Kidney (tissue), 14 donors: ENCODE data around the gene TPM3. TPM values are rescaled to one million over a fixed set of nuclear protein-coding genes. Genes with fewer than 3 reads are reported as not detected.

Source experiments
- DNase-seq, 5 donors: peaks; one replicate each; pipeline ENCODE4 v3.0.0-alpha.2; 2013 to 2020
- FAIRE-seq: peaks from 2 replicates; lab custom pipeline; 2012; peaks lifted over from hg19 to GRCh38; lab: Jason Lieb, UNC
- H3K27ac ChIP-seq, 2 donors: one replicate each; pipeline ENCODE4 v1.7.0; 2013; ENCODE audit warnings: low read depth in 2 of 2, low read length in 2 of 2, inconsistent platforms in 1 of 2
- H3K27me3 ChIP-seq: one replicate; pipeline ENCODE4 v1.7.1; 2013; ENCODE audit warnings: low read length, inconsistent platforms; ENCODE audit not compliant: control insufficient read depth, insufficient read depth
- H3K36me3 ChIP-seq, 3 donors: one replicate each; pipeline versions ENCODE4 v1.7.0 to v1.7.1; 2013; ENCODE audit warnings: low read length in 3 of 3, control low read depth in 1 of 3, inconsistent platforms in 1 of 3; ENCODE audit not compliant: insufficient read depth in 3 of 3, control insufficient read depth in 2 of 3
- H3K4me1 ChIP-seq, 3 donors: one replicate each; pipeline versions ENCODE4 v1.7.0 to v1.7.1; 2013; ENCODE audit warnings: low read length in 3 of 3, inconsistent platforms in 1 of 3, low read depth in 1 of 3; ENCODE audit not compliant: control insufficient read depth in 2 of 3, insufficient read depth in 2 of 3
- H3K4me3 ChIP-seq, 3 donors: one replicate each; pipeline versions ENCODE4 v1.7.0 to v1.8.1; 2013; ENCODE audit warnings: low read length in 3 of 3, control low read depth in 1 of 3, inconsistent platforms in 1 of 3
- H3K9ac ChIP-seq, 3 donors: one replicate each; pipeline versions ENCODE4 v1.7.0 to v1.7.1; 2013; ENCODE audit warnings: low read length in 3 of 3, control low read depth in 1 of 3, inconsistent platforms in 1 of 3
- H3K9me3 ChIP-seq, 3 donors: one replicate each; pipeline versions ENCODE4 v1.7.0 to v1.7.1; 2013; ENCODE audit warnings: low read length in 3 of 3, control low read depth in 1 of 3, inconsistent platforms in 1 of 3; ENCODE audit not compliant: control insufficient read depth in 2 of 3, insufficient read depth in 1 of 3
- intact Hi-C: fragments of 100-400 bp; cut with DNase I; formaldehyde crosslinking; loops from one replicate; pipeline ENCODE4 v1.11.1; 2022
- polyA plus RNA-seq: library from polyadenylated mRNA; stranded (reverse); fragments of 350-450 nt; fragmentation: Illumina TruSeq; extraction: RNeasy Lipid Tissue Mini Kit (QIAGEN cat#74804); gene quantifications from one replicate; pipeline ENCODE4 v1.2.3, GENCODE V29; 2014; ENCODE audit warnings: low read depth, low replicate concordance; ENCODE audit not compliant: insufficient read depth
- total RNA-seq: library from RNA; stranded (reverse); fragmentation: NEBNext Ultra II Directional; extraction: Animal tissue kit (Norgen Biotek cat#: 25700); gene quantifications from one replicate; pipeline ENCODE4 v1.2.1, GENCODE V29; 2021
- TF ChIP-seq, protein P1 (sequence below): IDR thresholded peaks from 3 replicates; pipeline ENCODE4 v1.5.1; 2012; ENCODE audit warnings: mild to moderate bottlenecking, moderate library complexity, borderline replicate concordance; ENCODE audit not compliant: insufficient read depth; ENCODE audit errors: extremely low read depth
- donor health status: control.
- donor health status: control.
- donor health status: control.
- donor health status: control.
- donor health status: control.
- donor health status: DM: yes; HTN: yes; CAD: no.
- donor health status: Normal renal cell carcinoma (clear cell type).

TPM3 gene
- total and polyA plus RNA-seq, 2 donors from 2014 or later = 156 to 315 TPM

DNA sequence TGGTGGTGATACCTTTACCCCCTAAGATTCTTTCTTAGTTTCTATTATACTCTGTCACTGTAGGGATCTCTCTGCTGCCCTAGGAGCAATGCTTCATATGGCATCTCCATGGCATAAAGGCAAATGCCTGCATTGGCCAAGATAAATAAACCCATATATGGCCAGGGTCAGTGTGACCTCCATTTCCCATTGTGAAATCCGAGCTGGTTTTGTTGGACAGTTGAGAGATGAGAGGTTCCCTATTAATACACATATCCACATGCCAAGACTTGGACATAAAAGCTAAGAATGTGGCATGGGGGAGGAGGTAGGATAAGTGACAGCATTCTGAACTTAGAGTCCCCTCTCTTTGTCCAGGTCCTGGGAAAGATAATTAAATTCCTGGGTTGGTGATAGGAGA lies 1.4 kb downstream of the TPM3 start:
- TF ChIP-seq, protein P1, sequence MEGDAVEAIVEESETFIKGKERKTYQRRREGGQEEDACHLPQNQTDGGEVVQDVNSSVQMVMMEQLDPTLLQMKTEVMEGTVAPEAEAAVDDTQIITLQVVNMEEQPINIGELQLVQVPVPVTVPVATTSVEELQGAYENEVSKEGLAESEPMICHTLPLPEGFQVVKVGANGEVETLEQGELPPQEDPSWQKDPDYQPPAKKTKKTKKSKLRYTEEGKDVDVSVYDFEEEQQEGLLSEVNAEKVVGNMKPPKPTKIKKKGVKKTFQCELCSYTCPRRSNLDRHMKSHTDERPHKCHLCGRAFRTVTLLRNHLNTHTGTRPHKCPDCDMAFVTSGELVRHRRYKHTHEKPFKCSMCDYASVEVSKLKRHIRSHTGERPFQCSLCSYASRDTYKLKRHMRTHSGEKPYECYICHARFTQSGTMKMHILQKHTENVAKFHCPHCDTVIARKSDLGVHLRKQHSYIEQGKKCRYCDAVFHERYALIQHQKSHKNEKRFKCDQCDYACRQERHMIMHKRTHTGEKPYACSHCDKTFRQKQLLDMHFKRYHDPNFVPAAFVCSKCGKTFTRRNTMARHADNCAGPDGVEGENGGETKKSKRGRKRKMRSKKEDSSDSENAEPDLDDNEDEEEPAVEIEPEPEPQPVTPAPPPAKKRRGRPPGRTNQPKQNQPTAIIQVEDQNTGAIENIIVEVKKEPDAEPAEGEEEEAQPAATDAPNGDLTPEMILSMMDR = no peak
- Histone ChIP-seq H3K9ac (no peak overlapping the region), H3K4me3 (no peak overlapping the region), H3K27me3 (no peaks in the 10 kb centered on the region), H3K9me3 (no peaks in the 10 kb centered on the region), H3K4me1 (no peaks in the 10 kb centered on the region), H3K27ac (no peak overlapping the region), H3K36me3 (no peaks in the 10 kb centered on the region)
- FAIRE-seq (no peak), DNase-seq (peak in 2 of 5 donors; percentile 38 to 52)
- intact Hi-C loops = no loop called here

DNA sequence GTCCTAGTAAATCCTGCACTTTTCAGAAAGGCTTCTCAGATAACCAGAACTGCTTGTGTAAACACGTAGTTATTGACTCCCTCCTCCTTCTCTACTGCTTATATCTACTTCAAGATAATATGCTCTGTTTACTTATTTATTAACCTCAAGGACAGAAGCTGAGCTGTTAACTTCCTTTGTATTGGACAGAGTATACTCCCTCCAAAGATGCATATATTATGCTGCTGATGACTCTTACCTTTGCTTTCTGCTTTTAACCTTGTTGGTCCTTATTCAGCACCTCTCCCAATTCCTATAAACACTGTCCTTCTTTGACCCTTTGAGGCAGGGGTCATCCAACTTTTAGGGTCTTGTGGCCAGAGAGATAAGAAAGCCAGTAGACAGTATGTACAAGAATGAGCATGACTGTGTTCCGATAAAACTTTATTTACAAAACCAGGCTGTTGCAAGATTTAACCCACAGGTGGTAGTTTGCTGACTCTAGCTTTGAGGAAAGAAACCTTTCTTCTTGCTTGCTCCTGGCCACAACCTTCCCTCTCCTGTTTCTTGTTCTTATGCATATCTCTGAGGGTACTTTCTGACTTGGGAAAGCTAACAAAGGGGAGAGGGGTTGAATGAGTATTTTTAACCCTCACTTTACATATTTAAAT lies 4.9 kb downstream of the TPM3 start:
- Histone ChIP-seq H3K4me3 (no peak overlapping the region), H3K27me3 (no peaks in the 10 kb centered on the region), H3K27ac (no peak overlapping the region), H3K36me3 (no peaks in the 10 kb centered on the region), H3K9ac (no peak overlapping the region), H3K9me3 (no peaks in the 10 kb centered on the region), H3K4me1 (peaks cover under 1 to 7% (median 3%) of the 10 kb centered on the region in 3 donors)
- FAIRE-seq (no peak), DNase-seq (no peak)
- TF ChIP-seq, protein P1 = no peak
- intact Hi-C loops = no loop called here

DNA sequence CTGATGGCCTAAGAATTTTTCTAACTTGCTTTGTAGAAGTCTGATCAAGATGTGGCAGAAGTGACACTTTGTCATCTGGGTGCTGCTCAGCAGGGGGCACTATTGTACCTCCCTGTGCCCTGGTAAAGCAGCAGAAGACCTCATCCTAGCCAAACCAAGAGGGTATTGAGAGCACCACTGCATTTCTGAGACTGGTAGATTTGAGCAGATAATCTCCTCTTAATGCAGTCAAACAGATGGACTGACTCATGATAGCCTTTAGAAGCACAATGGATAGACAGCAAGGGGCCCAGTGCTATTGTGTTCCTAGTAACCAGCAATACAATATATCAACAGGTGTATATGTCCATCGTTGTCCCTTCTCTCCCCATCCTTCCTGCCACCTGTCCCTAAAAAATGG lies 5.7 kb downstream of the TPM3 start:
- no peak overlapping the region for H3K9ac ChIP-seq
- H3K9me3 ChIP-seq = no peaks in the 10 kb centered on the region
- TF ChIP-seq, protein P1 = peak; percentile 18
- no peak for FAIRE-seq
- H3K27me3 ChIP-seq = no peaks in the 10 kb centered on the region
- DNase-seq = peak in 4 of 5 donors; percentile 43 to 63 (median 58)
- H3K4me3 ChIP-seq = no peak overlapping the region
- H3K36me3 ChIP-seq = no peaks in the 10 kb centered on the region
- no peak overlapping the region for H3K27ac ChIP-seq
- H3K4me1 ChIP-seq = peaks cover 3 to 12% (median 4%) of the 10 kb centered on the region in 3 donors
- intact Hi-C loops = no loop called here
